ENCODE measurements around the gene TTC39C.
"Not testable (repeated sequence)": the region's sequence is repeated elsewhere in the genome, so short reads cannot be mapped to it uniquely, and the experiment has no call there.

- not testable (repeated sequence) for TF ChIP-seq POLR2A, EP300 (IDR thresholded peaks at IDR 0.05)
- TF ChIP-seq, protein P1, sequence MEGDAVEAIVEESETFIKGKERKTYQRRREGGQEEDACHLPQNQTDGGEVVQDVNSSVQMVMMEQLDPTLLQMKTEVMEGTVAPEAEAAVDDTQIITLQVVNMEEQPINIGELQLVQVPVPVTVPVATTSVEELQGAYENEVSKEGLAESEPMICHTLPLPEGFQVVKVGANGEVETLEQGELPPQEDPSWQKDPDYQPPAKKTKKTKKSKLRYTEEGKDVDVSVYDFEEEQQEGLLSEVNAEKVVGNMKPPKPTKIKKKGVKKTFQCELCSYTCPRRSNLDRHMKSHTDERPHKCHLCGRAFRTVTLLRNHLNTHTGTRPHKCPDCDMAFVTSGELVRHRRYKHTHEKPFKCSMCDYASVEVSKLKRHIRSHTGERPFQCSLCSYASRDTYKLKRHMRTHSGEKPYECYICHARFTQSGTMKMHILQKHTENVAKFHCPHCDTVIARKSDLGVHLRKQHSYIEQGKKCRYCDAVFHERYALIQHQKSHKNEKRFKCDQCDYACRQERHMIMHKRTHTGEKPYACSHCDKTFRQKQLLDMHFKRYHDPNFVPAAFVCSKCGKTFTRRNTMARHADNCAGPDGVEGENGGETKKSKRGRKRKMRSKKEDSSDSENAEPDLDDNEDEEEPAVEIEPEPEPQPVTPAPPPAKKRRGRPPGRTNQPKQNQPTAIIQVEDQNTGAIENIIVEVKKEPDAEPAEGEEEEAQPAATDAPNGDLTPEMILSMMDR (IDR thresholded peaks at IDR 0.05): not testable (repeated sequence)
These were observed 135.0 kb downstream of the TTC39C start for GRCh38 chr18:24149591-24149990.
